ENCODE results near the gene SRSF4. TPM values are rescaled to one million over a fixed set of nuclear protein-coding genes. Genes with fewer than 3 reads are reported as not detected.

The SRSF4 gene
- total and polyA plus RNA-seq, 9 of the 15 experiments (the other 6 are each of a cell fraction or from before 2014, with no cell fraction given): 15.9 to 132 (median 82.0) TPM

- TF ChIP-seq ZNF398 (CRISPR knock-in tag; IDR thresholded peaks at IDR 0.05): no peak
- no peak for TF ChIP-seq ZNF407 (IDR thresholded peaks at IDR 0.05; ENCODE audit: low read depth)
- no peak; the same call in 1 of the 2 replicates for TF ChIP-seq KDM2B (CRISPR knock-in tag; IDR thresholded peaks at IDR 0.05)
- TF ChIP-seq MXD1 (CRISPR knock-in tag; IDR thresholded peaks at IDR 0.05; ENCODE audit: borderline replicate concordance, poor library complexity, severe bottlenecking): no peak
- peak; percentile 61 for TF ChIP-seq ZBTB17 (CRISPR knock-in tag; IDR thresholded peaks at IDR 0.05)
- TF ChIP-seq MITF (IDR thresholded peaks at IDR 0.05): no peak
- no peak for TF ChIP-seq ZNF146 (CRISPR knock-in tag; IDR thresholded peaks at IDR 0.05; ENCODE audit: unreplicated experiment)
- TF ChIP-seq KAT8 (IDR thresholded peaks at IDR 0.05; ENCODE audit: low read depth): no peak
- peak; percentile 83 for TF ChIP-seq FIP1L1 (IDR thresholded peaks at IDR 0.05; ENCODE audit: low read depth, low read length, poor library complexity, severe bottlenecking)
- no peak for TF ChIP-seq ZNF347 (CRISPR knock-in tag; IDR thresholded peaks at IDR 0.05; ENCODE audit: low read depth)
- TF ChIP-seq ZNF644 (tag; IDR thresholded peaks at IDR 0.05; ENCODE audit: low read depth): no peak; the same call in 1 of the 2 replicates
- TF ChIP-seq FOXP1 (CRISPR knock-in tag; IDR thresholded peaks at IDR 0.05): peak; percentile 93; the same call in 1 of the 2 replicates
- TF ChIP-seq ZNF311 (CRISPR knock-in tag; IDR thresholded peaks at IDR 0.05): no peak
These were observed at the start of gene SRSF4 (continued) for GRCh38 chr1:29181413-29182225.

Measured in K562 (cell line).